PC-9 (cell line): ENCODE data around the gene WDR7.

Source experiments
- CTCF ChIP-seq: fragments of 200-600 bp; sonication (generic); conservative IDR thresholded peaks from 2 replicates; pipeline ENCODE4 v1.6.1; 2017; ENCODE audit warnings: mixed run types, antibody characterized with exemption, mild to moderate bottlenecking, moderate library complexity
- EZH2 ChIP-seq: fragments of 200-600 bp; sonication (generic); IDR thresholded peaks from 2 replicates; pipeline ENCODE4 v1.8.0; 2017; ENCODE audit warnings: antibody characterized with exemption, low read depth

- TF ChIP-seq CTCF, result no peak
- no peak for TF ChIP-seq EZH2
Measured at GRCh38 chr18:57054891-57055290, 403.7 kb downstream of the WDR7 start.
